Fibroblast of peridontal ligament (primary cell): Measurements from ENCODE around the gene PDP2.
"Not testable (repeated sequence)": the region's sequence is repeated elsewhere in the genome, so short reads cannot be mapped to it uniquely, and the experiment has no call there.

ENCODE experiments used
- DNase-seq: peaks from one replicate; pipeline ENCODE4 v3.0.0-alpha.2; 2010; ENCODE audit errors: extremely low read depth

The PDP2 gene

DNA sequence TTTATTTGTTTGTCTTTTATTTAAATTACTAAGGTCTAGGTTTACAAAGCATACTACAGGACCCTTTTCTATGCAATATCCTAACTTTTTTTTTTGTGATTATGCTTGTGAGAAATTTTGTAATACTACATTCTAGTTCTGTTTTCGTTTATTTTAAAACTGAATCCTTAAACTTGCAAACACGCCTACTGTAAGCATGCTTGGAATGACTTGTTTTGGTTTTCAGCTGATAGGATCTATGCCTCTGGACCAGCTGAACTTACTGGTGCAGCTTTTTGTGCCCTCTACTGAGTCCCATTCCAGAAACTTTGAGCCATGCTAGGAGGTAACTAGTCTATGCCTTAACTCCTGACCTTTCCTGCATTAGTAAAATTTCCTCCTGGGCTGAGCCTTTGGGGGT, 6.0 kb downstream of the PDP2 start:
- DNase-seq, result peak; percentile 61

DNA sequence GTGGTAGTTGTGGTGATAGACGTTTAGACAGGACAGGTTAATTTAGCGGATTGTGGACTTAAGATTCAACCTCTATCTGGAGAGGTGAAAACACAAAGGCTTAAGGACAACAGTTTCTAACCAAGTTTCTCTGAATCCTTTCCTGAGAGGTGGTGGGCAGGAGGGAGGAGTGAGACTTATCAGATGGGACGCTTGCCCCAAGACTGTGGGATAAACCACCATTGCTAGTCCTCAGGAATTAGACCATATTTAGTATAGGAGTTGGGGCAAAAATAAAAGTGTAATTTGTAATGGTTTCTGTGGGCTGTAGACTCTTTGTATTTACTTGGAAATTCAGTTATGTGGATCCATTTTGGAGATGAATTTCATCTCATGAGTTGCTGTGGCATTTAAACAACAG, 6.6 kb downstream of the PDP2 start:
- no peak for DNase-seq

DNA sequence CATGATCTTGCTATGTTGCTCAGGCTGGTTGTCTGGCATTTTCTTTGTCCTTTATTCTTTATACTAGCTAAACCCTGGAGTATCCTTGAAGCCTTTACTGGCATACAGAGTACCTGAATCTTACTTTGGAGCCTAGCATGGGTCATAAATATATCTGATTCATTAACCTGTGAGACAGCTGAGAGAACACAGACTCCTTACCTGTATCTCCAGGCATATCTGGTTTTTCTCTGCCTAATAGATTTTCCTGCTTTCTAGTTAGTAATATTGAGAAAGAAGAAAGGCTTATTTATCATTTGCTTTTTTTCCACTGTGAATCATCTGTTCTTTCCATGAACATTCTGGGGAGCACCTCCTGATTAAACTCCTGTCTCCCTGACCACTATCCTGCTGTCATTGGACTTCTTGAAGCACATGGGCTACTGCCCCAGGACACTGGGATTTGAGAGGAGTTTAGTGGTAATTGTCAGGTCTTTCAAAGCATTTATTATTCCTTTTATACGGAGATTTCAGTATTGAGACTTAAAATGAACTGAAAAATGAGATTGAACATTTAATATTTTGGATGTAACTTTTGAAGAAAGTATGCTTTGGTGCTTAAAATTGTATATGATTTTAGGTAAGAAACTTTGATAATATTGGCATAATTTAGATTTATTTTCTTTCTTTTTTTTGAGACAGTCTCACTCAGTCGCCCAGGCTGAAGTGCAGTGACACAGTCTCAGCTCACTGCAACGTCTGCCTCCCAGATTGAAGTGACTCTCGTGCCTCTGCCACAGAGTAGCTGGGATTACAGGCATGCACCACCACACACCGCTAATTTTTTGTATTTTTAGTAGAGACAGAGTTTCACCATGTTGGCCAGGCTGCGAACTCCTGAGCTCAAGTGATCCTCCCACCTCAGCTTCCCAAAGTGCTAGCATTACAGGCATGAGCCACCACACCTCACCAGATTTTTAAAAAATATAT, 8.6 kb downstream of the PDP2 start:
- no peak for DNase-seq

DNA sequence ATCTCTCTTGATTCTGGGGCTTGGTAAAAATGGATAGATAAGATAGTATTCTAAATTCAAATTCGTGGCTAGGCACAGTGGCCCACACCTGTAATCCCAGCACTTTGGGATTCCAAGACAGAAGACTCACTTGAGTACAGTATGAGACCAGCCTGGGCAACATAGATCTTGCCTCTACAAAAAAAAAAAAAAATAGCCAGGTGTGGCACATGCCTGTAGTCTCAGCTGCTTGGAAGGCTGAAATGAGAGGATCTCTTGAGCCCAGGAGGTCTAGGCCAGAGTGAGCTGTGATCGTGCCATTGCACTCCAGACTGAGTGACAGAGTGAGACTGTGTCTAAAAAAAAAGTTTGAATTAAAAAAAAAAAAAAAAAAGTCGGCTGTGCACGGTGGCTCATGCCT, 9.3 kb downstream of the PDP2 start:
- DNase-seq, result no peak

DNA sequence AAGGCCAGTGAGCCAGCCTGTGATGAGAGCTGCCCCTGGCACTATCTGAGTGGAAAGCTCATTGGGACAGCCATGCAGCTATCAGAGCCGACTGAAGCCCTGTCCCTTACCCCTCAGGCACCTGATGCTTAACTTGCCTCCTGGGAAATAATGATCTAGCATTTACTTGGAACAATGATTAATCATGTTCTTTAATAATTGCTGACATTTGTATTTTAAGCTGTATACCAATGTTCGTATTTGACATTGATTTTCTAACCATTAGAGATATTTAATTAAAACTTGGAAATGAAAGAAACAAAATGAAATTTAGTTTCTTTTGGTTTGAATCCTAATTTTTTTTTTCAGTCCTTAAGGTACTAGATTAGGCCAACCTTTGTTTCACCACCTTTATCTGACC, 10.5 kb downstream of the PDP2 start:
- DNase-seq, result no peak

DNA sequence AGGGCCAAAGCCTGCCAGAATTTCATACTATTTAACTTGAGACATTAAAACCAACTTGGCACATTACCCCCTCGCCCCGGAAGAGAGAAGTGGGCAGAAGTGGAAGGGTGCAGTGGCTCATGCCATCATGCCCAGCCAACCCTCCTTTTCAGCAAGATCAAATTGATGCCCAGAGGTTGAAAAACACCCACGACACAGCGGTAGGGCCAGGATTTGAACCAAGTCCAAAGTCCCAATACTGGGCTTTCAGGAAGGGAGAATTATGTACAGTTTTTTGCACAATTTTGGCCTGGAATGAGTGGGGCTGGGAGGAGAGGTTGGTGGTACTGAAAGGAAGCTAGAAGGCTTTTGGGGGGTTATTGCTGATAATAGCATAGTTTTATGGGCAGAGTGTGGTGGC, 11.0 kb downstream of the PDP2 start:
- no peak for DNase-seq

DNA sequence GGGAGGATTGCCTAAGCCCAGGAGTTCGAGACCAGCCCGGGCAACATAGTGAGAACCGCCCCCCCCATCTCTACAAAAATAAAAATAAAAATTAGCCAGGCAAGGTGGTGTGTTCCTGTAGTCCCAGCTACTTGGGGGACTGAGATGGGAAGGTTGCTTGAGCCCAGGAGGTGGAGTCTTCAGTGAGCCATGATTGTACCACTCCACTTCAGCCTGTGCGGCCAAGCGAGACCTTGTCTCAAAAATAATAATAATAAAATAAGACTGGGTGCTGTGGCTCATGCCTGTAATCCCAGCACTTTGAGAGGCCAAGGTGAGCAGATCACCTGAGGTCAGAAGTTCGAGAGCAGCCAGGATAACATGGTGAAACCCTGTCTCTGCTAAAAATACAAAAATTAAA, 11.5 kb downstream of the PDP2 start:
- DNase-seq, result no peak

DNA sequence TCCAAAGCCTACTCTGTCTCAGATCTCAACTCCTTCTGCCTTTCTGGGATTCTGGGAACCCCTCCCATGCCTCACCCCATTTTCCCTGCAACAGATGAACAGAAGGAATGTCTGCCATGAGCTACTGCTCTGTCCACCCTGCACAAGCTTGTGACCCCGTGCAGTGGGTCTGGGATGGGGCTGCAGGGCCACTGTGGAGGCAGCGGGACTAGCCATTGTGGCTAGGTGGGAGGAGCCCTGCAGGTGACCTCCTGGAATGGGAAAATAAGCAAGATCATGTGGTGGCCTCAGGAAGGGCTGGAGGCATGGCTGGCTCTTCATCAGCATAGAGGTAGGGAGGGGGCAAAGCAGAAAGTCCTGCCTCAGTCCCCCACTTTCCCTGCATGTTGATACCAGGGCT, 13.7 kb downstream of the PDP2 start:
- no peak for DNase-seq

DNA sequence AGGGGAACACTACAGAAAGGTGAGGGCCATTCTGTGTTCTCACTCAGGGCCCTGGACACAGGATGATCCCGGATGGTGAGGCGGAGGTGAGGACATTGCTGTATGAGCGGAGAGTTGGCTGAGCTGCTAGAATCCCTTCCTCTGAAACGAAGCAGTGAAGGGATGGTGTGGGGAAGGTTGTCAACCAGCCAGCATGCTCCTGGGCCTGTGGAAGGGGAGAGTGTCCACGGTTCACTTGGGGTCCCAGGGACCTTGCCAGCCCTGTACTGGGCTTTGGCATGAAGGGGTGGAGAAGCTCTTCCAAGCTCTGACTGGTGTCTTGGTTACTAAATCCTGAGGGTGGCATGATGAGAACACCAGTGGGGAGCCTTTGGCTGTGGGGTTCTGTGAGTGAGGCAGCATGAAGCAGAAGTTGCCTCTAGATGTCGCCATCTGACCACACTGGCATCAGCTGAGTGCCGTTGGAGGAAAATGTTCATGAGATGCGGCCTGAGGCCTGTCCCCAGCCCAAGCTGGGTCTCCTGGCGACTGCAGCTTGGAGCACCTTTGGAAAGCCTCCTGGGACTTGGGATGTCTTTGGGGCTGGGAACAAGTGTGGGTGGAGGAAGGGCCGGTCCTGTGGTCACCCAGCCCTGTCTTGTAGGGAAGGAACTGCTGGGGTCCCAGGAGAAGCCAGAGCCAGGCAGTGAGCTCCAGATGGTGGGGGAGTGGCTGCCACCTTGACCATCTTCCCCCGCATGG, 14.8 kb downstream of the PDP2 start:
- peak; percentile 85 for DNase-seq

DNA sequence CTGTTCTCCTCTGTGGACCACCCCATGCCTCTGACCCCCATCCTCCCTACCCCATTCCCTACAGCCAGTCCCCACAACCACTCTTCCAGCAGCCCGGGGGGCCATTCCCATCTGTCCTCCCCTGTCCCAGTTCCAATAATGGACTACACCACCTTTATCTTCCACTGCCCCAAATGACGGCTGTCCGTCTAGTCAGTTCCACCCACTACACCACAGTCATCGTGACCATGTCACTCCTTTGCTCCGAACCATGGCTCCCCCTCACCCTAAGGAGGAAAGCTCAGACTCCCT, 15.3 kb downstream of the PDP2 start:
- no peak for DNase-seq

DNA sequence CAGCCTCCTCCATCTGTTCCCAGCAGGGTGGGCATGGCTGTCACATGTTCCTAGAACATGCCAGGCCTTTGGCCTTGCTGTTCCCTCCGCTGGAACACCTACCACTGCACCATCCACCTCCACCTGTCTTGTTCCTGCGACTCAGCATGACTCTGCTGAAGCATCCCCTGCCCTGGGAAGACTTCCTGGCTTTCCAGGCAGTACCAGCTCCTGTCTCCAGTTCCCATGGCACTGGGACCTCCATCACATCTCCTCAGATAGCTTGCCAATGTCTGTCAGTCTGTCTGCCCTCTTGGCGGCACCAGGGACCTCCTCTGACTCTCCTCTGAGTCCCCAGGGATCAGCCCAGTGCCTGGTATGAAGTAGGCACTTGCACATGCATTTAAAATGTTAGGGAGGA, 15.7 kb downstream of the PDP2 start:
- no peak for DNase-seq

DNA sequence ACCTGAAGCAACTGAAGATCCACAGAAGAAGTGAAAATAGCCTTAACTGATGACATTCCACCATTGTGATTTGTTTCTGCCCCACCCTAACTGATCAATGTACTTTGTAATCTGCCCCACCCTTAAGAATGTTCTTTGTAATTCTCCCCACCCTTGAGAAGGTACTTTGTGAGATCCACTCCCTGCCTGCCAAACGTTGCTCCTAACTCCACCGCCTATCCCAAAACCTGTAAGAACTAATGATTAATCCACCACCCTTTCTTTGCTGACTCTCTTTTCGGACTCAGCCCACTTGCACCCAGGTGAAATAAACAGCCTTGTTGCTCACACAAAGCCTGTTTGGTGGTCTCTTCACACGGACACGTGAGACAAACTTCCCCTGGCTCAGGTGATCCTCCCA, 16.4 kb downstream of the PDP2 start:
- not testable (repeated sequence) for DNase-seq

DNA sequence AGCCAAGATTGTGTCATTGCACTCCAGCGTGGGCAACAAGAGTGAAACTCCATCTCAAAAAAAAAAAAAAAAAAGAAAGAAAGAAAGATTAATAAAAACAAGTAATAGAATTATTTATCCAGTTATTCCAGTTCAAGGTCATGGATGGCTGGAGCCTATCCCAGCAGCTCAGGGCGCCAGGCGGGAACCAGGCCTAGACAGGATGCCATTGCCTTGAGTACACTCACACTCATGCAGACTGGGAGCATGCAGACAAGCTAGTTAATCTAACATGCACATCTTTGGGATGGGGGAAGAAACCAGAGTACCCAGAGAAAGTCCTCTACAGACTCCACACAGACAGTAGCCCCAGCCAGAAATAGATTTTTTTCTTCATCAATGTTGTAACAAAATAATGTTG, 17.9 kb downstream of the PDP2 start:
- DNase-seq, result peak; percentile 63

DNA sequence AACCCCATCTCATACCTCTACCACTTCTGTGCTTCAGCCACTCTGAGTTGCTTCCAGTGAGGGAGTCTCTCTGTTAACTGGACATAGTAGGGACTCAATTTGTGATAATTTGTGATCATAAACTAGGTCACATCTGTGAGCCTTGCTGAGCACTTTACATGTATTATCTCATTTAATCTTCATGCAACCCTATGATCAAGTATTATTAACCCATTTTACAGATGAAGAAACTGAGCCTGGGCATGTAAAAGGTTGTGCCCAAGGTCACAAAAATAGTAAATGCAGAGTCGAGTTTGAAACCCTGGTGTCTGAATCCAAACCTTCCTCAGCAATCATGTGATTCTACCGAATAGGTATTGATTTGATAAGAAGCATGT, 18.6 kb downstream of the PDP2 start:
- DNase-seq, result no peak

DNA sequence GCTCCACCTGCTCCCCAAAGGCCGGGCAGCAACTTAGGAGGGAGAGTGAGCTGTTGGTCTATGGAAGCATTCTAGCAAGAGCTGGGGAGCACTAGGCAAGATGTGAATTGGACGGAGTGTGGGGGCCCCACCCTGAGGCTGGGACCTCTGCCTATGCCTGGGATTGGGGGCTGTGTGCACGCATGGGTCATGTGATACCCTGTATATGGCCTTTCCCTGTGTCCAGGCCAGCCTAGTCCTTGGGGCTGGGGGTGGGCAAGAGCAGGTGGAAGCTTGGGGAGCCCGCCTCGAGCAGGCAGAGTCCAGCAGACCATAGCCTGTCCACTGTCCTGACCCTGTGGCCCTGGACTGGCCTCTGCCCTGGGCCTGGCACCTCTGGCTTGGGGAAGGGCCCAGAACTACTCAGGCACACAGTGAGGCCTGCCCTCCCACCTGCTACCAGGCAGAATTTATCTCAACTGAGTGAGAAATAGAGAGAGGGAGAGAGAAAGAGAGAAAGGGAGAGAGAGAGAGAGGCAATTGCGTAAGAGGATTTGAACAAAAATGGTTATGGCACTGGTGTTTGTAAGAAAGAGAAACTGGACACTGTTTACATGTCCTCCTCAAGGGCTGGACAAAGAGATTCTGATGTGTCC, 19.1 kb downstream of the PDP2 start:
- DNase-seq, result peak; percentile 70

DNA sequence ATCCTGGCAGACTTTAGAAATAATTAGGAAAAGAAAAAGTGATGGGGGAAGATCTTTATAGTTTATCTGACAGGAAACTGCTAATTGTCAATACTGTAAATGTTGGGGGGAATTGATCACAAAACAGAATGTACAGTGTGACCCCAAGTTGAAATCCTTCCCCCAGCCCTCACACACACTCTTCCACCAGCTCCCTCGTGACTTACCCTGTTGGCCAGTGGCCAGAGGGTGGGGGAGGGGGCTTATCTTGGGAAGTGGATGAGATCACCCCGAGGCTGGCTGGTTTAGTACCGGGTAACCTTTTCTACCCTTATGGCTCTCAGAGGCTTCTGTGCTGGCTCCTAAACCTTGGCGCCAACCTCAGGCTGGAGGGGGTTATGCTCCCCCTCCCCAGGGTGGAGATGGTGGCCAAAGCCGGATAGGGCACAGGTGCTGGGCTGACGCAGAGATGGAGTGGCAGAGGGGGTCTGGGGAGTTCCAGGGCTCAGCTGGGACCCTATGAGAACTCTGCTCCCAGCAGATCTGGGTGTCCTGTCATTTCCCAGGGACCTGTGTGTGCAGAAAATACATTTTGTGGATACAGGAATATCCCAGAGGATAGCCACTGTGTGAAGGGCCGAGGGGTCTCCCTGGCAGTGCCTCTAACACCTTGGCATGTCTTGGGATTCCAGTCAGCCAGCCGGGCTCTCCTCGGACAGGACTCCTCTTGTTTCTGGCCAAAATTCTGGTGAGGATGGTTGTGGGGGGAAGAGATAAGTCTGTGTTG, 19.8 kb downstream of the PDP2 start:
- peak; percentile 65 for DNase-seq

DNA sequence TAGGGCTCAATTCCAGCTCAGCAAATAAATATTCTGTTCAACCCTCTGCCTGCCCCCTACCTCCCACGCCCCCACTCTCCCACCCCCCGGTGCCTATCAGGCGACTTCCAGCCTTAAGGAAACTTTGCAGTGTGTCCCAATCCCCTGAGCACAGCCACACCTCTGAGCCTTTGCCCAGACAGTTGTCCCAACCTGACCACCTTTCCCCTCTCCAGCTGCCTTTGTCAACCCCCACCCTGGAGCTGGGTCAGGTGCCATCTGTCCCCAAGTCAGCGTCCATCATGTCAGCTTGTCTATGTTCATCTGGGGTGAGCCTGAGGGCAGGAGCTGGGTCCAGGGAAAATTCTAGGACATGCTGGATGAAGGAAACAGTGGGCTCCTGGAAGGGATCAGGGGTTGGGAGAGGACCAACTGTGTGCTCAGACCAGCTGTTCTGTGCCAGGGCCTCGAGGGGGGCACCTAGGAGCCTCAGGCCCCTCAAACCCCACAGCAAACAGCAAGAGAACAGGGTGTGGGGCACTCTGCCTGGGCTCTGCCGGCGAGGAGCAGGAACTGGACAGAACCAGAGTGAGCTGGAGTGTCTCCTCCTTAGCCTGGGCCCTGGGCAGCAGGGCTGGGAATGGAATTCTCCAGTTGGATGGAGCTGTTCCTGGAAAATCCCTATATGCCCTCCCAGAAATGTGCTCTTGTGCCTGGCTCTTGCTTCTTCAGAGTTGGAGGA, 20.6 kb downstream of the PDP2 start:
- peak; percentile 31 for DNase-seq

DNA sequence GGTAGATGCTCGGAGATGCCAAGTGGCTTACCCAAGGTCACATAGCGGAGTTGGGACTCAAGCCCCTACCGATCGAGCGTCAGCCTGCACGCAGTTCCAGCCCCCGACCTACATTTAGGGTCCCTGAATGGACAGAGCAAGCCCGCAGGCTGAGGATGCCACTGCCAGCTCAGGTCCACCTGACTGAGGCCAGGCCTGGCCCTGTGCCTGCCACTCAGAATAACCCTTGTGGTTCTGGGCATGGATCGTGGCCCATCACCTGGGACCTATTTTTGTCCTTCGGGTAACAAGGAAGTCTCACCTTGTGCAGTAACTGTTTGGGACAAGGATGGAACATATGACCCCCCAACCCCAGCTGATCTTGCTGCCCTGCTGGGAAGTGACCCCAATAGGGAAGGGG, 21.3 kb downstream of the PDP2 start:
- no peak for DNase-seq

DNA sequence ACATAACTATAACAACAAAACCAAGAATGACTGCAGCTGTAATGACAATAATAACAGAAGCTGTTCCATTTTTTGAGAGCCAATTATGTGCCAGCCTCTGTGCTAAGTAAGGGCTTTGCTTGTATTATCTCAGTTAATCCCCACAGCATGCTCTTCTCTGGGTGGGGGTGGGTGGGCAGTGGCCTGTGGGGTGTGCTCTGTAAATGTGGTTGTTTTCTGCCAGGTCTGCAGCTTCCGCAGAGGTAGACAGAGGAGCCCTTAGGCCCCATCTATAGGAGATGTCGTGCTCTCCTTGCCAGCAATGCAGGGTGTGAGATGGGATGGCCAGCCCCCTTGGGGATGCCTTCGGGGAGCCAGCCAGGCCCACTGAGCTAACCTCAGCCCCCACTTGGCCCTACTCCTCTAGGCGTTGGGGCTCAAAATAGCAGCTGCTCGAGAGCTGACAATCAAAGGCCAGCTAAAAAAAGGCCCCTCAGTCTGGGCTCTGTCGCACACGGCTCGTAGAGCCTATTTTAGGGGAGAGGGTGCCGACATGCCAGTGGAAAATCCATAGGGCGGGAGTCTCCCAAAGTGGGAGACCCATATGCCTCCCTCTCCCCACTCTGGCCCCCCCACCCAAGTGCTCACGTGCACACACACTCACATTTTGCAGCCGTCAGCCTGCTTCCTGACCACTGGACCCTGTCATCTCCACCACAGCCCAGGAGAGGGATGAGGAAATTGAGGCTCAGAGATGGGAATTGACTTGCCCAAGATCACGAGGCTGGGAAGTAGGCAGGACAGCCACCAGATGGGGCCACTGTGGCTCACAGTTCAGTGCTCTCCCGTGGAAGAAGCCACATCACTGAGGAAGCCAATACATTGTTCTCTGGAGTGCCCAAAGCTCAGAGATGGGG, 22.6 kb downstream of the PDP2 start:
- no peak for DNase-seq
